SH-SY5Y (cell line): ENCODE data around the gene ATP11C.

Source experiments
- GATA2 ChIP-seq: IDR thresholded peaks from 2 replicates; pipeline ENCODE4 v1.6.1; 2011; ENCODE audit warnings: mild to moderate bottlenecking, low read depth, low read length
- GATA3 ChIP-seq: IDR thresholded peaks from 2 replicates; pipeline ENCODE4 v1.6.1; 2011; ENCODE audit warnings: low read depth, mild to moderate bottlenecking, low read length, moderate library complexity

GRCh38 chrX:139890991-139891700, 41.7 kb downstream of the ATP11C start:
- TF ChIP-seq GATA2 (no peak), GATA3 (no peak)
